Measurements from ENCODE around the gene CAPN12. TPM values are rescaled to one million over a fixed set of nuclear protein-coding genes. Genes with fewer than 3 reads are reported as not detected.

The CAPN12 gene
- total RNA-seq, 1 experiment from 2014 or later, result 58.5 TPM

DNA sequence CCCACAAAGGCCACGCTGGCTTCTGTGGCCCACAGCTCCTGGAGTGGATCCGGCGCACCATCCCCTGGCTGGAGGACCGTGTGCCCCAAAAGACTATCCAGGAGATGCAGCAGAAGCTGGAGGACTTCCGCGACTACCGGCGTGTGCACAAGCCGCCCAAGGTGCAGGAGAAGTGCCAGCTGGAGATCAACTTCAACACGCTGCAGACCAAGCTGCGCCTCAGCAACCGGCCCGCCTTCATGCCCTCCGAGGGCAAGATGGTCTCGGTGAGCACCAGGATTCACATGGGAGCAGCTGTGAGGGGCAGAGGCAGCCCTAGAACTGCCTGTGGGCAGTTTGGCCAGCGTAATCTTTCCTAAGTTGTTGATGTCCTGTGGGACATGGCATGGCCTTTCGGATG, 27.2 kb downstream of the CAPN12 start:
- H3K9me3 ChIP-seq (ENCODE audit: control insufficient read depth, insufficient read depth, low read depth, low read length), result no peaks in the 10 kb centered on the region
- POLR2A ChIA-PET, result no interaction called here
- no TSS peak for BruUV-seq (replicated peaks)
- intact Hi-C loops (cut with micrococcal nuclease; ENCODE audit: unreplicated experiment) (no loop called here), in situ Hi-C loops (cut with HindIII; ENCODE audit: low pct_unique_long_range_greater_than_20kb, low sequenced_read_pairs) (no loop called here)
- CTCF ChIA-PET, result no interaction called here
- peaks cover 76% of the 10 kb centered on the region for H3K4me1 ChIP-seq (ENCODE audit: control insufficient read depth, insufficient read depth, low read length)
- peaks cover 82% of the 10 kb centered on the region for H3K36me3 ChIP-seq (ENCODE audit: control insufficient read depth, insufficient read depth, low read length)
- ATAC-seq (no peak), DNase-seq (ENCODE audit: low read depth, low spot score) (no peak)
- H3K4me3 ChIP-seq (ENCODE audit: low read depth in 2 of 2, low read length in 2 of 2), result no peak overlapping the region
- H3K27ac ChIP-seq (ENCODE audit: low read length), result no peak overlapping the region; the same call in 1 of the 2 replicates
- H3K27me3 ChIP-seq (ENCODE audit: control insufficient read depth, insufficient read depth, low read length), result no peaks in the 10 kb centered on the region
- TF ChIP-seq POLR2AphosphoS5 (IDR thresholded peaks at IDR 0.05; ENCODE audit: low read depth, low read length) (0 out of 2 replicates have a peak, but pooled peaks have one; percentile 4), CTCF (IDR thresholded peaks at IDR 0.05) (no peak)

GRCh38 chr19:38715555-38715954, 28.7 kb downstream of the CAPN12 start:
- TF ChIP-seq TCF7L2 (IDR thresholded peaks at IDR 0.05; ENCODE audit: low read depth, low read length), result no peak
- TF ChIP-seq, protein P1, sequence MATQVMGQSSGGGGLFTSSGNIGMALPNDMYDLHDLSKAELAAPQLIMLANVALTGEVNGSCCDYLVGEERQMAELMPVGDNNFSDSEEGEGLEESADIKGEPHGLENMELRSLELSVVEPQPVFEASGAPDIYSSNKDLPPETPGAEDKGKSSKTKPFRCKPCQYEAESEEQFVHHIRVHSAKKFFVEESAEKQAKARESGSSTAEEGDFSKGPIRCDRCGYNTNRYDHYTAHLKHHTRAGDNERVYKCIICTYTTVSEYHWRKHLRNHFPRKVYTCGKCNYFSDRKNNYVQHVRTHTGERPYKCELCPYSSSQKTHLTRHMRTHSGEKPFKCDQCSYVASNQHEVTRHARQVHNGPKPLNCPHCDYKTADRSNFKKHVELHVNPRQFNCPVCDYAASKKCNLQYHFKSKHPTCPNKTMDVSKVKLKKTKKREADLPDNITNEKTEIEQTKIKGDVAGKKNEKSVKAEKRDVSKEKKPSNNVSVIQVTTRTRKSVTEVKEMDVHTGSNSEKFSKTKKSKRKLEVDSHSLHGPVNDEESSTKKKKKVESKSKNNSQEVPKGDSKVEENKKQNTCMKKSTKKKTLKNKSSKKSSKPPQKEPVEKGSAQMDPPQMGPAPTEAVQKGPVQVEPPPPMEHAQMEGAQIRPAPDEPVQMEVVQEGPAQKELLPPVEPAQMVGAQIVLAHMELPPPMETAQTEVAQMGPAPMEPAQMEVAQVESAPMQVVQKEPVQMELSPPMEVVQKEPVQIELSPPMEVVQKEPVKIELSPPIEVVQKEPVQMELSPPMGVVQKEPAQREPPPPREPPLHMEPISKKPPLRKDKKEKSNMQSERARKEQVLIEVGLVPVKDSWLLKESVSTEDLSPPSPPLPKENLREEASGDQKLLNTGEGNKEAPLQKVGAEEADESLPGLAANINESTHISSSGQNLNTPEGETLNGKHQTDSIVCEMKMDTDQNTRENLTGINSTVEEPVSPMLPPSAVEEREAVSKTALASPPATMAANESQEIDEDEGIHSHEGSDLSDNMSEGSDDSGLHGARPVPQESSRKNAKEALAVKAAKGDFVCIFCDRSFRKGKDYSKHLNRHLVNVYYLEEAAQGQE (IDR thresholded peaks at IDR 0.05; ENCODE audit: insufficient read depth in 1 of 2, low read depth in 2 of 2, low read length in 1 of 2), result no peak
- no peak for TF ChIP-seq POLR2AphosphoS5 (IDR thresholded peaks at IDR 0.05; ENCODE audit: low read depth, low read length)
- no peak for TF ChIP-seq SIN3A (IDR thresholded peaks at IDR 0.05; ENCODE audit: borderline replicate concordance, insufficient read depth, low read depth, low read length)
- TF ChIP-seq CTCF (IDR thresholded peaks at IDR 0.05), result no peak
- CTCF ChIA-PET, result interaction anchor here (1.3 kb wide), 1 partner anchor 11 kb away, joined by 3 read pairs; no protein-coding TSS in a partner anchor
- POLR2A ChIA-PET, result interaction anchor here (0.5 kb wide), 1 partner anchor 765 kb away, joined by 4 read pairs; the partner anchor contains the start of gene TIMM50
- DNase-seq (ENCODE audit: low read depth, low spot score), result no peak
- Histone ChIP-seq H3K36me3 (ENCODE audit: control insufficient read depth, insufficient read depth, low read length) (peaks cover 82% of the 10 kb centered on the region), H3K27me3 (ENCODE audit: control insufficient read depth, insufficient read depth, low read length) (no peaks in the 10 kb centered on the region), H3K9me3 (ENCODE audit: control insufficient read depth, insufficient read depth, low read depth, low read length) (no peaks in the 10 kb centered on the region), H3K27ac (ENCODE audit: low read length) (no peak overlapping the region; the same call in 1 of the 2 replicates), H3K4me3 (ENCODE audit: low read depth in 2 of 2, low read length in 2 of 2) (no peak overlapping the region), H3K4me1 (ENCODE audit: control insufficient read depth, insufficient read depth, low read length) (peaks cover 76% of the 10 kb centered on the region)
- BruUV-seq (replicated peaks), result TSS peak; percentile 22
- ATAC-seq, result no peak
- in situ Hi-C loops (cut with HindIII; ENCODE audit: low pct_unique_long_range_greater_than_20kb, low sequenced_read_pairs) (no loop called here), intact Hi-C loops (cut with micrococcal nuclease; ENCODE audit: unreplicated experiment) (no loop called here)
